ENCODE data around the gene ATAD1. TPM values are rescaled to one million over a fixed set of nuclear protein-coding genes. Genes with fewer than 3 reads are reported as not detected.
"Not testable (repeated sequence)": the region's sequence is repeated elsewhere in the genome, so short reads cannot be mapped to it uniquely, and the experiment has no call there.

Gene ATAD1
- total RNA-seq, 4 donors from 2014 or later = 27.2 to 36.3 (median 32.2) TPM

DNA sequence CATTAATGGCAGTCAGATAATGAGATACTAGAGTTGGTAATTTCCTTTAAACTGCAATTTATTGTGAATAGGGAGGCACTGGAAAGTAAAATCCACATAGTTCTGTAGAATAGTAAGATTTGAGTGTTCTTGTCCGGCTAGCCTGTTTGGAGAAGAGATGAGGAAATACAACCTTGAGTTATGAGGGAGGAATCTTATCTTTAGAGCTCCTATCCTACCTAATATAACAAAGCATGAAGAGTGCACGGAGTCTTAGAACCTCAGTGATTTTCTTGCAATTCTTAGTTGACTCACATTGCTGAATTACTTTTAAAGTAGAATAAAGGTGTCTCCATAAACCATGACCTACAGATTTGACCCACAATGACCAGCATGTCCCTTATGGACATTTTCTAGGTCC, 73.4 kb downstream of the ATAD1 start:
- H3K27me3 ChIP-seq = no peaks in the 10 kb centered on the region
- peaks cover 0 to 33% (median 0%) of the 10 kb centered on the region in 3 donors for H3K36me3 ChIP-seq
- H3K4me3 ChIP-seq = no peak overlapping the region
- H3K27ac ChIP-seq = no peak overlapping the region
- H3K4me1 ChIP-seq = no peaks in the 10 kb centered on the region
- TF ChIP-seq, protein P1, sequence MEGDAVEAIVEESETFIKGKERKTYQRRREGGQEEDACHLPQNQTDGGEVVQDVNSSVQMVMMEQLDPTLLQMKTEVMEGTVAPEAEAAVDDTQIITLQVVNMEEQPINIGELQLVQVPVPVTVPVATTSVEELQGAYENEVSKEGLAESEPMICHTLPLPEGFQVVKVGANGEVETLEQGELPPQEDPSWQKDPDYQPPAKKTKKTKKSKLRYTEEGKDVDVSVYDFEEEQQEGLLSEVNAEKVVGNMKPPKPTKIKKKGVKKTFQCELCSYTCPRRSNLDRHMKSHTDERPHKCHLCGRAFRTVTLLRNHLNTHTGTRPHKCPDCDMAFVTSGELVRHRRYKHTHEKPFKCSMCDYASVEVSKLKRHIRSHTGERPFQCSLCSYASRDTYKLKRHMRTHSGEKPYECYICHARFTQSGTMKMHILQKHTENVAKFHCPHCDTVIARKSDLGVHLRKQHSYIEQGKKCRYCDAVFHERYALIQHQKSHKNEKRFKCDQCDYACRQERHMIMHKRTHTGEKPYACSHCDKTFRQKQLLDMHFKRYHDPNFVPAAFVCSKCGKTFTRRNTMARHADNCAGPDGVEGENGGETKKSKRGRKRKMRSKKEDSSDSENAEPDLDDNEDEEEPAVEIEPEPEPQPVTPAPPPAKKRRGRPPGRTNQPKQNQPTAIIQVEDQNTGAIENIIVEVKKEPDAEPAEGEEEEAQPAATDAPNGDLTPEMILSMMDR (IDR thresholded peaks at IDR 0.05) = no peak
- TF ChIP-seq POLR2A (IDR thresholded peaks at IDR 0.05) = no peak
- DNase-seq = no peak
- no peaks in the 10 kb centered on the region for H3K9me3 ChIP-seq

DNA sequence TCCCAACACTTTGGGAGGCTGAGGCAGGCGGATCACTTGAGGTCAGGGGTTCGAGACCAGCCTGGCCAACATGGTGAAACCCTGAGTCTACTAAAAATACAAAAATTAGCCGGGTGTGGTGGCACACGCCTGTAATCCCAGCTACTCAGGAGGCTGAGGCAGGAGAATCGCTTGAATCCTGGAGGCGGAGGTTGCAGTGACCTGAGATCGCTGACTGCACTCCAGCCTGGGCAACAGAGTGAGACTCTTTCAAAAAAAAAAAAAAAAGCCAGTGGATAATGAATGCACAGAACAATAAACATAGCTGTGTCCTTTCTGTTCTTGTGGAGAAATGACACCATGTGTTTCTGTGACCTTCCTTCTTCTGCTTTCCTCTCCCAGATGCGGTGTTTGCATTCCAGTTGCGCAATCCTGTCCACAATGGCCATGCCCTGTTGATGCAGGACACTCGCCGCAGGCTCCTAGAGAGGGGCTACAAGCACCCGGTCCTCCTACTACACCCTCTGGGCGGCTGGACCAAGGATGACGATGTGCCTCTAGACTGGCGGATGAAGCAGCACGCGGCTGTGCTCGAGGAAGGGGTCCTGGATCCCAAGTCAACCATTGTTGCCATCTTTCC, 74.9 kb downstream of the ATAD1 start:
- H3K9me3 ChIP-seq, H3K27me3 ChIP-seq, H3K4me1 ChIP-seq, H3K27ac ChIP-seq, H3K4me3 ChIP-seq: not testable (repeated sequence)
- peak in 1 of 3 donors; percentile 49 for DNase-seq
- peaks cover 0 to 33% (median 0%) of the 10 kb centered on the region in 3 donors for H3K36me3 ChIP-seq

DNA sequence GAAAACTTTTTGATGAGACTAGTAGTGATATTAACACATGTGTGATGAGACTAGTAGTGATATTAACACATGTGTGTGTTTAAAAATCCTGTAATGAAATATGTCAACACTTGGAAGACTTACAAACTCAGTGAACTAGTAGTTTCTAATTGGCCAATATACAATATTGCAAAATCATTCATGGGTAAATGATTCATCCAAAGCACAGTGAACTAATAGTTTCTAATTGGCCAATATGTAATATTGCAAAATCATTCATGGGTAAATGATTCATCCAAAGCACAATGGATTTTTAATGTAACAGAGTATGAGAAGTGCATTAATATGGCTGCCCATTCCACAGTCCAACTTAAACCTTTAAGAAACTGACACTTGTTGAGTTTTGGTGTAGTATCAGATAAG, 77.8 kb downstream of the ATAD1 start:
- Histone ChIP-seq H3K27ac (no peak overlapping the region), H3K36me3 (peaks cover 0 to 26% (median 0%) of the 10 kb centered on the region in 3 donors), H3K4me1 (no peaks in the 10 kb centered on the region), H3K9me3 (no peaks in the 10 kb centered on the region), H3K4me3 (no peak overlapping the region), H3K27me3 (no peaks in the 10 kb centered on the region)
- DNase-seq = no peak
- TF ChIP-seq, protein P1 (IDR thresholded peaks at IDR 0.05) = no peak
- no peak for TF ChIP-seq POLR2A (IDR thresholded peaks at IDR 0.05)

DNA sequence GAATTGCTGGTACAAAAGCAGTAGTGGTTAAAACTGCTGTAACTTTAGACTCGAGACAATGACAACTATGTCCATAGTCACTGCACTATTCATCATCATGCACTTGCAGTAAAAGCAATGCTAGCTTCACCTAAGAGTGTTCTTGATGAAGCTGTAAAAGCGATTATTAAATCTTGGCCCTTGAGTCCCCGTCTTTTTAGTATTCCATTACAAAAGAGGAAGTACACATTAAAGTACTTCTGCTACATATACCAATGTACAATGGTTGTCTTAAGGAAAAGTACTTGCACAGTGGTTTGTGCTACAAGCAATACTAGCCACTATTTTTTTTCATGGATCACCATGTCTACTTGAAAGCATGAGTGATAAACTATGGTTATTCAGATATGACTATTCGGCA, 78.3 kb downstream of the ATAD1 start:
- Histone ChIP-seq H3K36me3 (peaks cover 0 to 21% (median 0%) of the 10 kb centered on the region in 3 donors), H3K27ac (no peak overlapping the region), H3K4me1 (no peaks in the 10 kb centered on the region), H3K9me3 (no peaks in the 10 kb centered on the region), H3K4me3 (no peak overlapping the region), H3K27me3 (no peaks in the 10 kb centered on the region)
- DNase-seq = no peak
- TF ChIP-seq POLR2A (IDR thresholded peaks at IDR 0.05) = no peak
- TF ChIP-seq, protein P1 (IDR thresholded peaks at IDR 0.05) = no peak

DNA sequence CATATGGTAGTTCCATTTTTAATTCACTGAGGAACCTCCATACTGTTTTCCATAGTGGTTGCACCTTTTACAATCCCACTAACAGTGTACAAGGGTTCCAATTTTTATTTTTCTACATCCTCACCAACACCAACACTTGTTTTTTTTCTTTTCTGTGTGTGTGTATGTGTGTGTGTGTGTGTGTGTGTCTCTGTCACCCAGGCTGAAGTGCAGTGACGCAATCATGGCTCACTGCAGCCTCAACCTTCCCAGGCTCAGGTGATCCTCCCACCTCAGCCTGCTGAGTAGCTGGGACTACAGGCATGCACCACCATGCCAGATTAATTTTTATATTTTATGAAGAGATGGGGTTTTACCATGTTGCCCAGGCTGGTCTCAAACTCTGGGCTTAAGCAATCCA, 79.8 kb downstream of the ATAD1 start:
- H3K27me3 ChIP-seq, DNase-seq, H3K36me3 ChIP-seq, H3K9me3 ChIP-seq, H3K27ac ChIP-seq, H3K4me3 ChIP-seq, H3K4me1 ChIP-seq: not testable (repeated sequence)

DNA sequence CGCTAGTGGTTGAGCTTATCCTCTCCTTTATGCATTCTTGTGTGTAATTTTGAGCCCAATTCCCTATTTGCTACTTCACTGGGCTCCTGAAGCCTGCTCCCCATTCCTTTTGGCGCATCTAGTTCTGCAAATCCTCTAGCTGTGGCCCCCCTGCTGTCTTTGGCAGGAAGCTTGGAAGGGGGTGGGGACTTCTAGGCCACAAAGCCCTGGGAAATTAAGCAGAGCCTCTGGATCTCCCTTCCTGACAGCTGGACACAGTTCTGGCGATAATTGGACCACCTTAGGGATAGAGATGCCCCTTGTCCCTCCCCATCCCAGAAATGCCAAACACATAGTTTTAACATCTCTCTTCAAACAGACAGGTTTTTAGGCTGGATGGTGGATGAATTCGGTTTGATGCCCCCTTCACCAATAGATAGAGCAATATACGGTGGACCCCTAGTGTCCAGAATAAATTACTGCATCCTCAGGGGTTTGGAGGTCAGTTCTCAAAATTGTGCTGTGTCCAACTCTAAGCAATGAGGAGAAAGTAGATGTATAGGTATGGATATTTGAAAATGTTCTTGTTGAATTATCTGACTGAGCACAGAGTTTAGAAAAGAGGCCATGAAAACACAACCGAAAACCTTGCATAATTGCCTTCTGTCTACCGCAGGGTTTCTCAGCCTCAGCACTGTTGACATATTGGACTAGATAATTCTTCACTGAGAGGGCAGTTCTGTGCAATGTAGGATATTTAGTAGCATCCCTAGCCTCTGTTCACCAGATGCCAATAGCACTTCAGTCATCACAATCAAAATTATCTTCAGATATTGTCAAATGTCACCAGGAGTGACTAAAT, 82.8 kb downstream of the ATAD1 start:
- Histone ChIP-seq H3K9me3 (no peaks in the 10 kb centered on the region), H3K27ac (no peak overlapping the region), H3K27me3 (no peaks in the 10 kb centered on the region), H3K36me3 (no peaks in the 10 kb centered on the region), H3K4me1 (no peaks in the 10 kb centered on the region), H3K4me3 (no peak overlapping the region)
- no peak for DNase-seq
- no peak for TF ChIP-seq POLR2A (IDR thresholded peaks at IDR 0.05)
- TF ChIP-seq, protein P1 (IDR thresholded peaks at IDR 0.05) = peak; percentile 31 to 77 (median 71)

Data from Peyer's patch (tissue), 4 donors.